ENCODE data around the gene PRKCA. TPM values are rescaled to one million over a fixed set of nuclear protein-coding genes. Genes with fewer than 3 reads are reported as not detected.

The PRKCA gene
- total and polyA plus RNA-seq, 2 experiments from 2014 or later = 6.4 to 35.4 TPM

DNA sequence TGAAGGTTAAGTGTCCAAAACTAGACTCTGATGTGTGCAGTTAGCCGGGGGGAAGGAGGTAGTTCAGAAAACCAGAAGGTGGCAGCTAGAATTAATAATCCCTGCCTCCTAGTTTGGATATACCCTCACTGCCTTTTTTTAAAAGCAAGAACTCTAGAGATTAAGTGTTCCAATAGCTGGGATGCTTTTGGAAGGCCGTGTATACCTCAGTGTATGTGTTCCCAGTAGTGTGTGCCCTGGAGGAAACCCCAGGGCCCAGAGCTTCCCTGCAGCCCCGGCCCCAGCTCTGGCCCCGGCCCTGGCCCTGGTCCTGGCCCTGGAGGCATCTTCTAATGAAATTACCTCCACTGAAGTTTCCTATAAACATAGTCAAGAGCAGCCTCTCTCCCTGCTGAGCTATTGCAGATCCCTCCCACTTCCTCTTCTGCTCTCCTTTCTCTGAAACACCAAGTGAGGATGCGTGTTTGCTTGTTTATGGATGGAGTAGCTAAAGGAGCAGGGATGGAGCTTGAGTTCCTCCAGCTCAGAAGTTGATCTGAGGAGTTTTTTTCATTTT is 130.7 kb downstream of the PRKCA start (continued):
- TF ChIP-seq POLR2AphosphoS5 (IDR thresholded peaks at IDR 0.05; ENCODE audit: low read depth) = no peak

DNA sequence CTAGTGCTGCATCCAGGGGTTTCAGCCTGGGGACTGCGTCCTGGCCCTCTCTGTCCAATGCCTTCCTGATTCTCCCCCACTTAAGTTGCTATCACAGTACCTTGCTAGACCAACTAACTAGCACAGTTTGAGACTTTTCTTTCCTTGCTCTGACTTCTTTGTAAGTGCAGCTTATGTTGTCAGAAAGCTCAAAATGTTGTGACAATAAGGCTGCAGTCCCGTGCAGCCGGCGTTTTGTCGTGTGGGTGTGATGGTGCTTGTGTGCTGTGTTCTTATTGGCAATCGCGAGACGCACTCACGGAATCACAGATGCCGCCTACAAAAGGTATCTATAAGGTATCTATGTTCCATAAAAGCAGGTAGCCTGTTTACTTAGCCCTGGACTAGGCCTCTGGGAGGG is 132.8 kb downstream of the PRKCA start:
- Mint-ChIP-seq H3K36me3 (ENCODE audit: low read depth) (no peaks in the 10 kb centered on the region), H3K27me3 (ENCODE audit: insufficient read depth, low read depth, poor library complexity) (no peaks in the 10 kb centered on the region), H3K9me3 (no peaks in the 10 kb centered on the region), H3K27ac (no peak overlapping the region), H3K4me1 (peaks cover 20% of the 10 kb centered on the region), H3K4me3 (no peak overlapping the region)
- H3K79me2 ChIP-seq (replicated peaks; ENCODE audit: insufficient read depth) = peaks cover 6% of the 10 kb centered on the region; the same call in 1 of the 2 replicates
- no peaks in the 10 kb centered on the region for H3F3A ChIP-seq (replicated peaks; ENCODE audit: low read depth)
- TF ChIP-seq STAT1 (IDR thresholded peaks at IDR 0.05; ENCODE audit: unreplicated experiment) (no peak), JUNB (IDR thresholded peaks at IDR 0.05; ENCODE audit: unreplicated experiment) (no peak), EZH2 (IDR thresholded peaks at IDR 0.05; ENCODE audit: low read depth, unreplicated experiment) (no peak), REST (IDR thresholded peaks at IDR 0.05; ENCODE audit: unreplicated experiment) (no peak), POLR2AphosphoS5 (IDR thresholded peaks at IDR 0.05; ENCODE audit: low read depth) (no peak), CTCF (conservative IDR thresholded peaks at IDR 0.05; ENCODE audit: low read depth in 2 of 2) (no peak), ZNF114 (CRISPR knock-in tag; IDR thresholded peaks at IDR 0.05) (no peak), ZNF331 (CRISPR knock-in tag; IDR thresholded peaks at IDR 0.05; ENCODE audit: low read depth) (no peak), EZH2phosphoT487 (IDR thresholded peaks at IDR 0.05; ENCODE audit: unreplicated experiment) (no peak), CREB1 (CRISPR knock-in tag; IDR thresholded peaks at IDR 0.05; ENCODE audit: low read depth) (no peak)
- TF ChIP-seq, protein P1, sequence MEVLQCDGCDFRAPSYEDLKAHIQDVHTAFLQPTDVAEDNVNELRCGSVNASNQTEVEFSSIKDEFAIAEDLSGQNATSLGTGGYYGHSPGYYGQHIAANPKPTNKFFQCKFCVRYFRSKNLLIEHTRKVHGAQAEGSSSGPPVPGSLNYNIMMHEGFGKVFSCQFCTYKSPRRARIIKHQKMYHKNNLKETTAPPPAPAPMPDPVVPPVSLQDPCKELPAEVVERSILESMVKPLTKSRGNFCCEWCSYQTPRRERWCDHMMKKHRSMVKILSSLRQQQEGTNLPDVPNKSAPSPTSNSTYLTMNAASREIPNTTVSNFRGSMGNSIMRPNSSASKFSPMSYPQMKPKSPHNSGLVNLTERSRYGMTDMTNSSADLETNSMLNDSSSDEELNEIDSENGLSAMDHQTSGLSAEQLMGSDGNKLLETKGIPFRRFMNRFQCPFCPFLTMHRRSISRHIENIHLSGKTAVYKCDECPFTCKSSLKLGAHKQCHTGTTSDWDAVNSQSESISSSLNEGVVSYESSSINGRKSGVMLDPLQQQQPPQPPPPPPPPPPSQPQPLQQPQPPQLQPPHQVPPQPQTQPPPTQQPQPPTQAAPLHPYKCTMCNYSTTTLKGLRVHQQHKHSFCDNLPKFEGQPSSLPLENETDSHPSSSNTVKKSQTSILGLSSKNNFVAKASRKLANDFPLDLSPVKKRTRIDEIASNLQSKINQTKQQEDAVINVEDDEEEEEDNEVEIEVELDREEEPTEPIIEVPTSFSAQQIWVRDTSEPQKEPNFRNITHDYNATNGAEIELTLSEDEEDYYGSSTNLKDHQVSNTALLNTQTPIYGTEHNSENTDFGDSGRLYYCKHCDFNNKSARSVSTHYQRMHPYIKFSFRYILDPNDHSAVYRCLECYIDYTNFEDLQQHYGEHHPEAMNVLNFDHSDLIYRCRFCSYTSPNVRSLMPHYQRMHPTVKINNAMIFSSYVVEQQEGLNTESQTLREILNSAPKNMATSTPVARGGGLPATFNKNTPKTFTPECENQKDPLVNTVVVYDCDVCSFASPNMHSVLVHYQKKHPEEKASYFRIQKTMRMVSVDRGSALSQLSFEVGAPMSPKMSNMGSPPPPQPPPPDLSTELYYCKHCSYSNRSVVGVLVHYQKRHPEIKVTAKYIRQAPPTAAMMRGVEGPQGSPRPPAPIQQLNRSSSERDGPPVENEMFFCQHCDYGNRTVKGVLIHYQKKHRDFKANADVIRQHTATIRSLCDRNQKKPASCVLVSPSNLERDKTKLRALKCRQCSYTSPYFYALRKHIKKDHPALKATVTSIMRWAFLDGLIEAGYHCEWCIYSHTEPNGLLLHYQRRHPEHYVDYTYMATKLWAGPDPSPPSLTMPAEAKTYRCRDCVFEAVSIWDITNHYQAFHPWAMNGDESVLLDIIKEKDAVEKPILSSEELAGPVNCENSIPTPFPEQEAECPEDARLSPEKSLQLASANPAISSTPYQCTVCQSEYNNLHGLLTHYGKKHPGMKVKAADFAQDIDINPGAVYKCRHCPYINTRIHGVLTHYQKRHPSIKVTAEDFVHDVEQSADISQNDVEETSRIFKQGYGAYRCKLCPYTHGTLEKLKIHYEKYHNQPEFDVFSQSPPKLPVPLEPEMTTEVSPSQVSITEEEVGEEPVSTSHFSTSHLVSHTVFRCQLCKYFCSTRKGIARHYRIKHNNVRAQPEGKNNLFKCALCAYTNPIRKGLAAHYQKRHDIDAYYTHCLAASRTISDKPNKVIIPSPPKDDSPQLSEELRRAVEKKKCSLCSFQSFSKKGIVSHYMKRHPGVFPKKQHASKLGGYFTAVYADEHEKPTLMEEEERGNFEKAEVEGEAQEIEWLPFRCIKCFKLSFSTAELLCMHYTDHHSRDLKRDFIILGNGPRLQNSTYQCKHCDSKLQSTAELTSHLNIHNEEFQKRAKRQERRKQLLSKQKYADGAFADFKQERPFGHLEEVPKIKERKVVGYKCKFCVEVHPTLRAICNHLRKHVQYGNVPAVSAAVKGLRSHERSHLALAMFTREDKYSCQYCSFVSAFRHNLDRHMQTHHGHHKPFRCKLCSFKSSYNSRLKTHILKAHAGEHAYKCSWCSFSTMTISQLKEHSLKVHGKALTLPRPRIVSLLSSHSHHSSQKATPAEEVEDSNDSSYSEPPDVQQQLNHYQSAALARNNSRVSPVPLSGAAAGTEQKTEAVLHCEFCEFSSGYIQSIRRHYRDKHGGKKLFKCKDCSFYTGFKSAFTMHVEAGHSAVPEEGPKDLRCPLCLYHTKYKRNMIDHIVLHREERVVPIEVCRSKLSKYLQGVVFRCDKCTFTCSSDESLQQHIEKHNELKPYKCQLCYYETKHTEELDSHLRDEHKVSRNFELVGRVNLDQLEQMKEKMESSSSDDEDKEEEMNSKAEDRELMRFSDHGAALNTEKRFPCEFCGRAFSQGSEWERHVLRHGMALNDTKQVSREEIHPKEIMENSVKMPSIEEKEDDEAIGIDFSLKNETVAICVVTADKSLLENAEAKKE (CRISPR knock-in tag; IDR thresholded peaks at IDR 0.05) = no peak
- TF ChIP-seq, protein P2, sequence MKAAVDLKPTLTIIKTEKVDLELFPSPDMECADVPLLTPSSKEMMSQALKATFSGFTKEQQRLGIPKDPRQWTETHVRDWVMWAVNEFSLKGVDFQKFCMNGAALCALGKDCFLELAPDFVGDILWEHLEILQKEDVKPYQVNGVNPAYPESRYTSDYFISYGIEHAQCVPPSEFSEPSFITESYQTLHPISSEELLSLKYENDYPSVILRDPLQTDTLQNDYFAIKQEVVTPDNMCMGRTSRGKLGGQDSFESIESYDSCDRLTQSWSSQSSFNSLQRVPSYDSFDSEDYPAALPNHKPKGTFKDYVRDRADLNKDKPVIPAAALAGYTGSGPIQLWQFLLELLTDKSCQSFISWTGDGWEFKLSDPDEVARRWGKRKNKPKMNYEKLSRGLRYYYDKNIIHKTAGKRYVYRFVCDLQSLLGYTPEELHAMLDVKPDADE (IDR thresholded peaks at IDR 0.05) = no peak
- no peak overlapping the region for H3K4me2 ChIP-seq
- H4K20me1 ChIP-seq (replicated peaks; ENCODE audit: insufficient read depth) = no peaks in the 10 kb centered on the region
- H3K9me2 ChIP-seq (ENCODE audit: insufficient read depth) = peaks cover 7% of the 10 kb centered on the region; the same call in 1 of the 2 replicates
- H3K36me3 ChIP-seq (ENCODE audit: insufficient read depth) = no peaks in the 10 kb centered on the region
- no peaks in the 10 kb centered on the region for H3K27me3 ChIP-seq (ENCODE audit: insufficient read depth)
- peaks cover 11% of the 10 kb centered on the region for H3K4me1 ChIP-seq (ENCODE audit: insufficient read depth)
- H3K27ac ChIP-seq (ENCODE audit: low read depth) = no peak overlapping the region
- H3K4me3 ChIP-seq = no peak overlapping the region
- H2AFZ ChIP-seq = no peak overlapping the region
- no peak for ATAC-seq
- DNase-seq (ENCODE audit: low spot score) = no peak
